NB4 (cell line): ENCODE data around the gene NTRK2.

ENCODE experiments used
- MYC ChIP-seq: IDR thresholded peaks from 2 replicates; pipeline ENCODE4 v1.6.1; 2011; ENCODE audit warnings: low read depth, low read length
- POLR2A ChIP-seq: IDR thresholded peaks from 2 replicates; pipeline ENCODE4 v1.6.1; 2011; ENCODE audit warnings: mild to moderate bottlenecking; ENCODE audit not compliant: insufficient read length; ENCODE audit errors: extremely low read depth
- TF ChIP-seq, protein P1 (sequence below): IDR thresholded peaks from one replicate; pipeline ENCODE4 v1.5.1; 2012; ENCODE audit warnings: low read depth, low read length

DNA sequence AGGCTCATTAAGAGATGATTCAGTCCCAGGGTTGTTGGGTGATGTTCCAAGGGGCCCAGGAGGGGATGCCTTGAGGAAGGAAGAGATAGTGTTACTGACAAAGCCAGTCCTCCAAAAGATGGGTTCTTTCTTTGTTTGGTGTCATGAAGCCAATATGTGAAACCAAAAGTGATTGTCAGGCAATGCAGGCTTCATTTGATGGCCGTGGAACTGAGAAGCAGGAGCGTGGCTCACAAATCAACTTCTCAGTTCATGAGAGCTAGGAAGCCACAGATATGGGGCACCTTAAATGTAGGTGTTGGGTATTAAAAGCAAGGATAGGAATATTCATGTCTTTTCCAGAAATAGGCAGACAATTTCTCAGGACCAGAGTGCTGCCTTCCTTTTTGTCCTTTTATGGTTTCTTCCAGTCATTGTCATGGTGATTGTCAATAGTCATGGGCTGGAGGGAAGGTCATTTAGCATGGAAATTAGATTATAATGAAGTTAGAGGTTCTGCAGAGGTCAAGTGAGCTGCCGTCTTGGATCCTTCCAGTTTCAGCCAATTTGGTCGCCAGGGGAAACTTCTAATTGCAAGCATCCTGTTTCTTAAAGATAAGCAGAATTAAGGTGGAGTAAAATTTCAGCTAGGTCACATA, 393.0 kb downstream of the NTRK2 start:
- TF ChIP-seq, protein P1, sequence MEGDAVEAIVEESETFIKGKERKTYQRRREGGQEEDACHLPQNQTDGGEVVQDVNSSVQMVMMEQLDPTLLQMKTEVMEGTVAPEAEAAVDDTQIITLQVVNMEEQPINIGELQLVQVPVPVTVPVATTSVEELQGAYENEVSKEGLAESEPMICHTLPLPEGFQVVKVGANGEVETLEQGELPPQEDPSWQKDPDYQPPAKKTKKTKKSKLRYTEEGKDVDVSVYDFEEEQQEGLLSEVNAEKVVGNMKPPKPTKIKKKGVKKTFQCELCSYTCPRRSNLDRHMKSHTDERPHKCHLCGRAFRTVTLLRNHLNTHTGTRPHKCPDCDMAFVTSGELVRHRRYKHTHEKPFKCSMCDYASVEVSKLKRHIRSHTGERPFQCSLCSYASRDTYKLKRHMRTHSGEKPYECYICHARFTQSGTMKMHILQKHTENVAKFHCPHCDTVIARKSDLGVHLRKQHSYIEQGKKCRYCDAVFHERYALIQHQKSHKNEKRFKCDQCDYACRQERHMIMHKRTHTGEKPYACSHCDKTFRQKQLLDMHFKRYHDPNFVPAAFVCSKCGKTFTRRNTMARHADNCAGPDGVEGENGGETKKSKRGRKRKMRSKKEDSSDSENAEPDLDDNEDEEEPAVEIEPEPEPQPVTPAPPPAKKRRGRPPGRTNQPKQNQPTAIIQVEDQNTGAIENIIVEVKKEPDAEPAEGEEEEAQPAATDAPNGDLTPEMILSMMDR: no peak
- TF ChIP-seq POLR2A: no peak
- no peak for TF ChIP-seq MYC
